Measurements from ENCODE around the gene NPHS1. TPM values are rescaled to one million over a fixed set of nuclear protein-coding genes. Genes with fewer than 3 reads are reported as not detected.

The NPHS1 gene
- total and polyA plus RNA-seq, 9 of the 15 experiments (the other 6 are each of a cell fraction or from before 2014, with no cell fraction given), result 0.01 to 0.28 (median 0.14) TPM; not detected in 5

- peak; percentile 83; the same call in 1 of the 2 replicates for TF ChIP-seq IRF9 (tag; IDR thresholded peaks at IDR 0.05)
- peak; percentile 91 for TF ChIP-seq CTBP1 (IDR thresholded peaks at IDR 0.05; ENCODE audit: borderline replicate concordance)
- TF ChIP-seq TAL1 (IDR thresholded peaks at IDR 0.05), result no peak
- TF ChIP-seq BMI1 (IDR thresholded peaks at IDR 0.05; ENCODE audit: low read length), result no peak
- no peak for TF ChIP-seq DACH1 (IDR thresholded peaks at IDR 0.05; ENCODE audit: partially characterized antibody)
- no peak for TF ChIP-seq MXI1 (IDR thresholded peaks at IDR 0.05; ENCODE audit: low read depth, low read length)
- no peak for TF ChIP-seq TSC22D4 (tag; IDR thresholded peaks at IDR 0.05)
- TF ChIP-seq ZC3H4 (CRISPR knock-in tag; IDR thresholded peaks at IDR 0.05; ENCODE audit: borderline replicate concordance), result no peak
- TF ChIP-seq FOSL1 (tag; conservative IDR thresholded peaks at IDR 0.05), result 0 out of 2 replicates have a peak, but pooled peaks have one; percentile 9
- TF ChIP-seq ZSCAN29 (IDR thresholded peaks at IDR 0.05), result no peak
- no peak for TF ChIP-seq CLOCK (CRISPR knock-in tag; IDR thresholded peaks at IDR 0.05; ENCODE audit: borderline replicate concordance)
- peak; percentile 70; the same call in 1 of the 2 replicates for TF ChIP-seq MECOM (CRISPR knock-in tag; IDR thresholded peaks at IDR 0.05)
- TF ChIP-seq KAT8 (IDR thresholded peaks at IDR 0.05; ENCODE audit: low read depth), result no peak
- TF ChIP-seq, protein P1, sequence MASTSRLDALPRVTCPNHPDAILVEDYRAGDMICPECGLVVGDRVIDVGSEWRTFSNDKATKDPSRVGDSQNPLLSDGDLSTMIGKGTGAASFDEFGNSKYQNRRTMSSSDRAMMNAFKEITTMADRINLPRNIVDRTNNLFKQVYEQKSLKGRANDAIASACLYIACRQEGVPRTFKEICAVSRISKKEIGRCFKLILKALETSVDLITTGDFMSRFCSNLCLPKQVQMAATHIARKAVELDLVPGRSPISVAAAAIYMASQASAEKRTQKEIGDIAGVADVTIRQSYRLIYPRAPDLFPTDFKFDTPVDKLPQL (IDR thresholded peaks at IDR 0.05; ENCODE audit: extremely low read depth, insufficient read length), result no peak
- no peak for TF ChIP-seq ZNF717 (CRISPR knock-in tag; IDR thresholded peaks at IDR 0.05)
- no peak for TF ChIP-seq POLR3A (IDR thresholded peaks at IDR 0.05; ENCODE audit: borderline replicate concordance, extremely low read depth, insufficient read depth, insufficient read length)
- no peak for TF ChIP-seq NUFIP1 (IDR thresholded peaks at IDR 0.05; ENCODE audit: partially characterized antibody)
- no peak for TF ChIP-seq CHD1 (IDR thresholded peaks at IDR 0.05; ENCODE audit: low read length)
- no peak for TF ChIP-seq TCF7L2 (IDR thresholded peaks at IDR 0.05; ENCODE audit: low read depth, low read length)
Observed at GRCh38 chr19:35845215-35846037, 6.9 kb downstream of the NPHS1 start (continued).

Data from K562 (cell line).